Occipital lobe (tissue), 2 donors: ENCODE measurements around the gene FBRSL1. TPM values are rescaled to one million over a fixed set of nuclear protein-coding genes. Genes with fewer than 3 reads are reported as not detected.

Experiments used
- DNase-seq: peaks from one replicate; lab custom pipeline; 2025; lab: John Stamatoyannopoulos, UW
- total RNA-seq: library from RNA; depleted of rRNA; stranded (reverse); fragments of >200 nt; gene quantifications from one replicate; pipeline ENCODE4 v1.2.3, GENCODE V29; 2014

The FBRSL1 gene
- total RNA-seq, 1 donor from 2014 or later: 5.3 TPM

- DNase-seq: no peak
Measured at GRCh38 chr12:132510746-132511477, 21.0 kb downstream of the FBRSL1 start.

- no peak for DNase-seq
Measured at GRCh38 chr12:132511516-132512196, 21.7 kb downstream of the FBRSL1 start.

GRCh38 chr12:132512197-132513069 lies 22.5 kb downstream of the FBRSL1 start:
- no peak for DNase-seq

GRCh38 chr12:132513070-132513398 lies 23.1 kb downstream of the FBRSL1 start:
- no peak for DNase-seq

GRCh38 chr12:132513458-132514135 lies 23.6 kb downstream of the FBRSL1 start:
- DNase-seq: no peak

GRCh38 chr12:132514216-132514820 lies 24.4 kb downstream of the FBRSL1 start:
- no peak for DNase-seq

GRCh38 chr12:132514838-132515237 lies 24.9 kb downstream of the FBRSL1 start:
- DNase-seq: no peak

GRCh38 chr12:132516095-132517012 lies 26.4 kb downstream of the FBRSL1 start:
- DNase-seq: no peak

GRCh38 chr12:132517013-132517739 lies 27.2 kb downstream of the FBRSL1 start:
- no peak for DNase-seq

GRCh38 chr12:132517740-132518100 lies 27.8 kb downstream of the FBRSL1 start:
- peak; percentile 30 for DNase-seq

- no peak for DNase-seq
Measured at GRCh38 chr12:132518354-132518992, 28.5 kb downstream of the FBRSL1 start.

GRCh38 chr12:132520421-132521199 lies 30.7 kb downstream of the FBRSL1 start:
- no peak for DNase-seq

- no peak for DNase-seq
Measured at GRCh38 chr12:132521200-132521580, 31.2 kb downstream of the FBRSL1 start.

- DNase-seq: no peak
Measured at GRCh38 chr12:132521712-132522292, 31.9 kb downstream of the FBRSL1 start.

GRCh38 chr12:132522592-132523380 lies 32.8 kb downstream of the FBRSL1 start:
- DNase-seq: no peak

GRCh38 chr12:132523576-132524331 lies 33.8 kb downstream of the FBRSL1 start:
- peak; percentile 37 for DNase-seq
